Non-pigmented ciliary epithelial cell (primary cell): Measurements from ENCODE around the gene PGPEP1.
"Not testable (repeated sequence)": the region's sequence is repeated elsewhere in the genome, so short reads cannot be mapped to it uniquely, and the experiment has no call there.

Experiments
- DNase-seq: peaks from one replicate; pipeline ENCODE4 v3.0.0-alpha.2; 2010; ENCODE audit warnings: low read depth

The PGPEP1 gene

GRCh38 chr19:18308051-18308947 lies 32.1 kb upstream of the PGPEP1 start:
- no peak for DNase-seq

DNA sequence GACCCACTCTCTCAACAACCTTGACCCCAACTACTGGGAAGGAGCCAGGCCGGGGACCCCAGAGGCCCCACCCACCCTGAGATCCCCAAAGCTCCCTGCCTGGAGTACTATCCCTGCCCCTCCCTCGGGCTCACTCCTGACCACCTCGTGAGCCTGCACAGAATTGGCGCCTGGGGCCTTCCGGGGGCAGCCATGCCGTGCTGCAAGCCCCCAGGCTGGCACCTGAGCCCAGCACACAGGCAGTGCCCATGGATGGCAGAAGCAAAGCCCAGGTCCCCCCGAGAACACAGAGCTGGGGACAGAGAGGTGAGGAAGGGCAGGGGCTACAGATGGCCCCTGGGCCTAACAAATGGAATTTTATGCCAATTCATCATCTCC lies 31.5 kb upstream of the PGPEP1 start:
- no peak for DNase-seq

DNA sequence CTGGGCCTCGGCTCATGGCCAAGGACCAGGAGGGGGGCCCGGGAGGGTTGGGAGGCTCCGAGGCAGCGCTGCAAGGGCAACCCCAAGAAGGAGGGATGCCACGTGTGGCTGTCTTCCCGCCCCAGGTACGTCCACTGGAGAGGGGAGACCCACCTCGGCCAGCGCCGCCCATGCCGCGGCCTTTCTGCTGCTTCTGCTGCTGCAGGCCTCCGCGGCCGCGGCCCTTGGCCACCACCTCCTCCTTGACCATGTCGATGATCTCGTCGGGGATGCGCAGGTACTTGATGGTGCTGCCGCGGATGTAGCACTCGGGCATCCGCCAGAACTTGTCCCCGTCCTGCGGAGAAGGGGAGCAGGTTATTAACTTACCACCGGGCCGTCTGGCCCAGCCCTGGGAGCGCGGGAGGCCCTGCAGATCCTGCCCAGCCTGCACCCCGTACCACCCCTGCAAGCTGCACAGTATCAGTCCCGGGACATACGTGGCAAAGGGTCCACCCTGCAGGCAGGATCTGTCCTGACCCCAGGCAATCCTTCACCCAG lies 30.8 kb upstream of the PGPEP1 start:
- DNase-seq, result no peak

- DNase-seq, result no peak
Measured at GRCh38 chr19:18310118-18310909, 30.1 kb upstream of the PGPEP1 start.

- no peak for DNase-seq
Measured at GRCh38 chr19:18310966-18311365, 29.4 kb upstream of the PGPEP1 start.

- DNase-seq, result no peak
Measured at GRCh38 chr19:18311502-18312091, 28.8 kb upstream of the PGPEP1 start.

GRCh38 chr19:18312092-18312534 lies 28.3 kb upstream of the PGPEP1 start:
- DNase-seq, result no peak

DNA sequence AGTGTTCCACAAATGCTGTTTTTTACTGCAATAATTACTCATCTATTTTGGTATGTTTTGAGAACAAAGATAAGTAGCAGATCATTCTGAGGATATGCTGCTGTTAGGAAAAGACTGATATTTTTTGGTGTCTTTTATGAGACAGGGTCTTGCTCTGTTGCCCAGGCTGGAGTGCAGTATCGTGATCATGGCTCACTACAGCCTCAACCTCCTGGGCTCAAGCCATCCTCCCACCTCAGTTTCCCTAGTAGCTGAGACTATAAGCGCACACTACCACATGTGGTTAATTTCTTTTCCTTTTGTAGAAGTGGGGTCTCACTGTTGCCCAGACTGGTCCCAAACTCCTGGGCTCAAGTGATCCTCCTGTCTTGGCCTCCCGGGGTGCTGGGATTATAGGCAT lies 27.0 kb upstream of the PGPEP1 start:
- DNase-seq, result no peak

GRCh38 chr19:18317961-18318800 lies 22.2 kb upstream of the PGPEP1 start:
- no peak for DNase-seq

DNA sequence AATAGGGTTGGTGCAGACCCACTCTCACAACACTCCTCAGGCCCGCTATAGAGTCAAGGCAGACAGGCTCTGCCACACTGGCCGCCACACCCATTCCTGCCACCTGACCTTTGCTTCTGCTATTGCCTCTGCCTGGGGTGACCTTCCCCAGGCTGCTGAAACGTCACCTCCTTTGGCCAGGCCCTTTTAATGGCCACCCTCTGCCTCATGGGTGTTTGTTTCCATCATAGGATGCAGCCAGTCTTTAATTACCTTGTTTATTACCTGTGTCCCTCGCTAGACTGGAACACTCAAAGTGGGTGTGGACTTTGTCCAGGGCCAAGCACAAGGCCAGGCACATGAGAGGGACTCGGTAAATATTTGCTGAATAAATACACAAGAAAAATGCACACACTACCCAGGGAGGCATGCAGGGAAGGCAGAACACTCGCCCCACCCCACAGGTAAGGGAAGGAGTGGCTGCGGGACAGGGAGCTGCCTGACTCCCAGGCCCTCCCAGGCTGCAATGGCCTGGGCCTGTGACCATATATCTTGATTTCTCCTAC lies 20.7 kb upstream of the PGPEP1 start:
- DNase-seq, result no peak

DNA sequence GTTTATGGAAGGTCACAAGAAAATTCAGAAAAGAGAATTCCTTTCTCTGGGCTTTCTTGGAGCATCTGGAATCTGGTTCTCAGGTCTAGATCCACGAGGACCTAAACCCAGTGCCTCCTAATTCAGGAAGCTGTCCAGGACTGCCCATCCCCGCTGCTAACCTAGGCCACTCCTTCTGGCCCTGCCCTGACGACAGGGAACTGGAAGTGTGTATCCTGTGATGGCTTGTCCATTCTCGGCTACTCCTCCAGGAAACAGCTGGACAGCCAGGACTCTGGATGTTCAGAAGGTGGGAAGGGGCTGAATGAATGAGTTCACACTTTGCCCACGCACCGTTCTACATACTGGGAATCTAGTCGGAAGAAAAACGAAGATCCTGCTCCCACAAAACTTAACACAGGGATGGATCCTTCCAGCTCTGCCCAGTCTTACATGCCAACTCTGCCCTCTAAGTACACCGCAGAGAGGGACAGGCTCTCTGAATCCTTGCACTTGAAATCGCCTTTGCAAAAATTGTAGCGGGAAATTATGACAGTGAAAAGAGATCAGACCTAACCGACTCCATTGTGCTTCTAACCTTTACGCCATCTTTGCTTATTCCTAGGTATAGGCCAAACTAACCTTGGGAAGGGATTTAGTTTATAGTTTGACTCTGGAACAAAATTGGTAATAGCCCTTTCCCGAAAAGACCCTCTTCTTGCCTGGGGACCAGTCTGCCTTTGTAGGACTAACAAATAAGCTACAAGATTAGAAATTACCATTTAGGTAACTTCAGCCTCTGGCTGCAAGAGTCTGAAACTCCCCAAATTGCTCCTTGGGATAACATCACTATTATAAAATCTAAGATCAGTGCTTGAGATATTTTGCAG lies 19.3 kb upstream of the PGPEP1 start:
- no peak for DNase-seq

- DNase-seq, result no peak
Measured at GRCh38 chr19:18321734-18322102, 18.7 kb upstream of the PGPEP1 start.

- DNase-seq, result no peak
Measured at GRCh38 chr19:18322318-18322758, 18.1 kb upstream of the PGPEP1 start.

- DNase-seq, result peak; percentile 67
Measured at GRCh38 chr19:18322759-18323460, 17.5 kb upstream of the PGPEP1 start, which contains the start of gene LSM4. TSS of gene LSM4 (minus strand) at chr19:18323076. CDS start at chr19:18323020, 56 bp downstream.

GRCh38 chr19:18324373-18324731 lies 16.0 kb upstream of the PGPEP1 start:
- DNase-seq, result not testable (repeated sequence)

GRCh38 chr19:18326772-18327171 lies 13.6 kb upstream of the PGPEP1 start:
- no peak for DNase-seq

DNA sequence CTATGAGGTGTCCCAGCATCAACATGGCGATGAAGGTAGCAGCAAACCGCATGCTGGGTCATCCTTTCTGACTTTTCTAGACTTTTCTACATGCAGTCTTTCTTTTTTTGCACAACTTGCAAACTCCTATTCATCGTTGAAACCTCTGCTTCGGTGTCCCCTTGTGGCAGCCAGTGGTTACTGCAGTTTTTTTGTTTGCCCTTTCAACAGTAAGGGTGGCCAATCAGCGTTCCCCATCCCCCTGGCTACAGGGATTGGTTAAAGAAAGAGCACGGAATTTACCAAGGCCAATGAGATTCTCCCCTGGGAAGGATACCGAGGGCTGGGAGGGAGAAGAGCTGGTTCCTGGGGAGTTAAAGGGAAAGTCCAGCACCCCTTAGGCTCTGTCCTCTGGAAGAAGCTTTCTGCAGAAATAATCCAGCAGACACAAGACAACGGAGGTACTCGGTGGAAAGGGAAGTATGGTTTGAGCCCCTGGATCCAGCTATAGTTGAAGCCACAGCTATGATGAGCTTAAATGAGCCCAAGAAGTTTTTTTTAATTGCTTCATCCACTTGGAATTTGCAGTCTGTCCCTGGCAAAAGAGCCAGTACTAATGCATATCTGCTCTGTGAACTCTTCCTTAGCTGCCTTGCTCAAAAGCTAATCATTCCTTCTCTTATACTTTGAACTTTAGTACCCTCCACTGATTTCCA lies 11.9 kb upstream of the PGPEP1 start:
- peak; percentile 93 for DNase-seq

DNA sequence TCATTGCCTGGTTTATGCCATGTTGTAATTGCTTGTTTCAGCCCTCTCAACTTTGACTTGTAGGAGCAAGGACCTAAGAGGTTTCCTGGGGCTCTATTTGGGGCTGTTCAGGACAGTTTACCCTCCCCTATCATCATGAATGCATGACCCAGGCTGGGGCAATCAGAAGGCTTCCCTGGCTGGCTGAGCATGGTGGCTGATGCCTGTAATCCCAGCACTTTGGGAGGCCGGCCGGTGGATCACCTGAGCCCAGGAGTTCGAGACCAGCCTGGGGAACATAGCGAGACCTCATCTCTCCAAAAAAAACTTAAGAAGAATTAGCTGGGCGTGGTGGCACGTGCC lies 11.4 kb upstream of the PGPEP1 start:
- DNase-seq, result no peak

DNA sequence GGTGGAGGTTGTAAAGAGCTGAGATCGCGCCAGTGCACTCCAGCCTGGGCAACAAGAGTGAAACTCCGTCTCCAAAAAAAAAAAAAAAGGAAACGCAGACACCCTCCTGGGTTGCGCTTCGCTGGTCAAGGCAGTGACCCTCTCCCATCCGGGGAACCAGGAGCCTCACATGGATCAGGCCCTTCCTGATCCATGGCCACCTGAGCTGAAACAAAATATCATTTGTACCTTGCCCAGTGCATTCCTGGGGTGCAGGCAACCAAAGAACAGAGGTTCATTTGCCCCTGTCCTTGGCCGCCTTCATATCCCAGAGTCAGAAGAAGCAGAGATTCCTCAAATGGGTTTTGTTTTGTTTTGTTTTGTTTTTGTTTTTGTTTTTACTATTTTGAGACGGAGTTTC lies 9.5 kb upstream of the PGPEP1 start:
- DNase-seq, result no peak
